GM12878 (cell line): ENCODE measurements around the gene PNMA8B. TPM values are rescaled to one million over a fixed set of nuclear protein-coding genes. Genes with fewer than 3 reads are reported as not detected.
"Not testable (repeated sequence)": the region's sequence is repeated elsewhere in the genome, so short reads cannot be mapped to it uniquely, and the experiment has no call there.

Experiments used
- ATAC-seq: fragments of 200-7000 bp; cut with Tn5 transposase; 3 replicates; pipeline ENCODE4 v1.9.1; 2020; ENCODE audit warnings: mild to moderate bottlenecking, moderate library complexity
- BruUV-seq: library from RNA; stranded (reverse); fragments of 400-500 nt; replicated peaks from 2 replicates; lab custom pipeline; 2021; lab: Mats Ljungman, UMichigan
- CTCF ChIA-PET: fragments of 300-600 bp; sonication (Branson Sonifier 250); formaldehyde crosslinking; extraction: SDS; loops from one replicate; lab custom pipeline; 2021; ENCODE audit warnings: inconsistent platforms; lab: Yijun Ruan, JAX
- POLR2A ChIA-PET: fragments of 350-600 bp; formaldehyde crosslinking; extraction: SDS; loops from one replicate; lab custom pipeline; 2021; ENCODE audit warnings: inconsistent platforms; lab: Charles Lee
- RAD21 ChIA-PET: fragments of 300-600 bp; sonication (Branson Sonifier 250); formaldehyde crosslinking; loops from one replicate; lab custom pipeline; 2023; ENCODE audit warnings: antibody characterized with exemption; ENCODE audit not compliant: unreplicated experiment; lab: Charles Lee
- SMC1A ChIA-PET: fragments of 300-600 bp; sonication (Branson Sonifier 250); formaldehyde crosslinking; loops from one replicate; lab custom pipeline; 2023; ENCODE audit not compliant: unreplicated experiment, uncharacterized antibody; lab: Charles Lee
- DNase-seq: peaks from one replicate; pipeline ENCODE4 v3.0.0-alpha.2; 2011; ENCODE audit warnings: low read depth, low spot score
- FAIRE-seq: peaks from 3 replicates; lab custom pipeline; 2011; peaks lifted over from hg19 to GRCh38; lab: Jason Lieb, UNC
- H2AFZ ChIP-seq: 2 replicates; pipeline ENCODE4 v1.6.0; 2011; ENCODE audit warnings: low read depth, low read length, control low read depth; ENCODE audit not compliant: control insufficient read depth
- H3K27ac ChIP-seq: 2 replicates; pipeline ENCODE4 v1.5.1; 2011; ENCODE audit warnings: control low read depth; ENCODE audit not compliant: control insufficient read depth, insufficient read depth
- H3K27me3 ChIP-seq, 2 experiments: replicated peaks in 1 of 2; 2 replicates each; pipeline versions ENCODE4 v1.6.0 to v1.6.1; 2011; ENCODE audit warnings: low read length in 1 of 2; ENCODE audit not compliant: control insufficient read depth in 2 of 2, insufficient read depth in 2 of 2
- H3K36me3 ChIP-seq, 2 experiments: 2 replicates each; pipeline ENCODE4 v1.5.1; 2011; ENCODE audit warnings: low read length in 1 of 2; ENCODE audit not compliant: control insufficient read depth in 2 of 2, insufficient read depth in 2 of 2
- H3K4me1 ChIP-seq: 2 replicates; pipeline ENCODE4 v1.6.1; 2011; ENCODE audit warnings: mild to moderate bottlenecking, low read length, moderate library complexity, mixed read lengths; ENCODE audit not compliant: control insufficient read depth, insufficient read depth
- H3K4me2 ChIP-seq: 2 replicates; pipeline ENCODE4 v1.6.0; 2011; ENCODE audit warnings: control low read depth; ENCODE audit not compliant: control insufficient read depth, insufficient read depth
- H3K4me3 ChIP-seq: fragments of 200-600 bp; sonication (generic); 2 replicates; pipeline ENCODE4 v1.5.1; 2016
- H3K79me2 ChIP-seq: 2 replicates; pipeline ENCODE4 v1.6.0; 2011; ENCODE audit warnings: low read length; ENCODE audit not compliant: control insufficient read depth, insufficient read depth
- H3K9ac ChIP-seq: 2 replicates; pipeline ENCODE4 v1.8.0; 2011; ENCODE audit warnings: low read length, control low read depth, mixed read lengths; ENCODE audit not compliant: control insufficient read depth, insufficient read depth
- H3K9me3 ChIP-seq: replicated peaks from 3 replicates; pipeline ENCODE4 v1.5.1; 2011; ENCODE audit warnings: mild to moderate bottlenecking, low read length; ENCODE audit not compliant: control insufficient read depth, insufficient read depth
- H4K20me1 ChIP-seq: 2 replicates; pipeline ENCODE4 v1.6.0; 2011; ENCODE audit not compliant: control insufficient read depth, insufficient read depth
- BHLHE40 ChIP-seq, 2 experiments: fragments of 450-650 bp in 1 of 2; IDR thresholded peaks; 2 replicates each; pipeline ENCODE4 v1.6.1; 2011 to 2017; ENCODE audit warnings: low read depth in 2 of 2, borderline replicate concordance in 1 of 2, improper control_type of control experiment in 1 of 2, low read length in 1 of 2, mild to moderate bottlenecking in 1 of 2
- ESRRA ChIP-seq: IDR thresholded peaks from 2 replicates; pipeline ENCODE4 v1.6.1; 2012; ENCODE audit warnings: mild to moderate bottlenecking, low read length, improper control_type of control experiment
- RUNX3 ChIP-seq: IDR thresholded peaks from 2 replicates; pipeline ENCODE4 v1.6.1; 2012; ENCODE audit warnings: low read length, inconsistent platforms
- SPI1 ChIP-seq: IDR thresholded peaks from 2 replicates; pipeline ENCODE4 v1.6.1; 2011; ENCODE audit warnings: low read depth, mild to moderate bottlenecking, low read length, moderate library complexity, borderline replicate concordance; ENCODE audit not compliant: insufficient read depth
- YY1 ChIP-seq: IDR thresholded peaks from 2 replicates; pipeline ENCODE4 v1.6.1; 2011; ENCODE audit warnings: low read depth, mild to moderate bottlenecking, low read length
- WGBS: methylation state at CpG from one replicate; pipeline ENCODE4 v1.1.6; 2016; ENCODE audit warnings: low lambda C conversion rate; ENCODE audit not compliant: insufficient replicate concordance, insufficient coverage; ENCODE audit errors: missing lambda C conversion rate; 5-methylcytosine and 5-hydroxymethylcytosine counted together
- in situ Hi-C: fragments of 300-500 bp; cut with MboI; formaldehyde crosslinking; loops from 9 replicates; pipeline ENCODE4 v1.14.3; 2018; ENCODE audit warnings: mixed read lengths
- intact Hi-C: fragments of 100-400 bp; cut with micrococcal nuclease; formaldehyde crosslinking; loops from one replicate; pipeline ENCODE4 v1.14.2; 2022; ENCODE audit not compliant: unreplicated experiment
- polyA plus RNA-seq, 11 experiments: library from polyadenylated mRNA; depleted of rRNA in 4 of 11; unstranded in 6 of 11; stranded (reverse) in 5 of 11; fragments of >200 nt; fragmentation: Nextera tagmentation in 4 of 11; fragmentation: Illumina TruSeq in 1 of 11; extraction: Ambion mirVana in 4 of 11; extraction: Trizol in 1 of 11; gene quantifications; 1 replicate in 1 of 11; 2 replicates in 10 of 11; pipeline versions ENCODE4 v1.2.1 to v1.2.3, GENCODE V29; 2011 to 2016; ENCODE audit warnings: inconsistent platforms in 2 of 11, missing spikeins in 2 of 11, low read depth in 1 of 11
- total RNA-seq, 4 experiments: library from RNA; depleted of rRNA in 3 of 4; stranded (reverse); fragments of >200 nt in 3 of 4; fragmentation: Illumina TruSeq in 1 of 4; extraction: Trizol in 1 of 4; gene quantifications; 2 replicates each; pipeline versions ENCODE4 v1.2.1 to v1.2.3, GENCODE V29; 2013 to 2021
- TF ChIP-seq, protein P1 (sequence below): fragments of 450-650 bp; formaldehyde crosslinking; IDR thresholded peaks from 2 replicates; pipeline ENCODE4 v1.4.0; 2022; ENCODE audit warnings: mild to moderate bottlenecking, moderate library complexity
- TF ChIP-seq, protein P2 (sequence below), 3 experiments: IDR thresholded peaks in 2 of 3; conservative IDR thresholded peaks in 1 of 3; 2 replicates each; pipeline ENCODE4 v1.5.1; 2011; ENCODE audit warnings: low read depth in 3 of 3, low read length in 3 of 3, mild to moderate bottlenecking in 3 of 3, control low read depth in 2 of 3, moderate library complexity in 2 of 3, inconsistent platforms in 1 of 3, mixed read lengths in 1 of 3; ENCODE audit not compliant: control insufficient read depth in 2 of 3, insufficient read depth in 1 of 3; ENCODE audit errors: extremely low read depth in 1 of 3

Gene PNMA8B
- total and polyA plus RNA-seq, 10 of the 15 experiments (the other 5 are each of a cell fraction or from before 2014, with no cell fraction given), result 0.01 TPM; not detected in 9

DNA sequence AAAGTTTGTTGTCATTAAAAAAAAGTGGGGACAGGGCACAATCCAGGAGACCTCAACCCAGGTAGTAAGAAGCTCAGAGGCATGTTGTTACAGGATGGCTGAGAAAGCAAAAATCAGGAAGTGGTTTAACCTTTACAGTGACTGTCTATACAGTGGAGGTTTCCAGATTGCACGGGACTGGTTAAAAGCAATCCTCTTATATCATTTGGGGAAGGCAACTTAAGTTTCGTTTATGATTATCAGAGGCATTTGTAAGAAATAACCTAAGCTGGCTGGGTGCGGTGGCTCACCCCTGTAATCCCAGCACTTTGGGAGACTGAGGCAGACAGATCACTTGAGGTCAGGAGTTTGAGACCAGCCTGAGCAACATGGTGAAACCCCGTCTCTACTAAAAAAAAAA, 27.3 kb upstream of the PNMA8B start:
- CTCF ChIA-PET, result interaction anchor here (1.9 to 2.6 kb wide), 4 partner anchors 9 to 231 kb away, joined by 7 to 14 read pairs (median 8); no protein-coding TSS in a partner anchor
- intact Hi-C loops, H3K9me3 ChIP-seq, H3K36me3 ChIP-seq, in situ Hi-C loops, FAIRE-seq, H3K9ac ChIP-seq, H3K79me2 ChIP-seq, H4K20me1 ChIP-seq, H3K4me3 ChIP-seq, H3K27me3 ChIP-seq, BruUV-seq, SMC1A ChIA-PET: not testable (repeated sequence)
- TF ChIP-seq RUNX3 (peak; percentile 55), SPI1 (peak; percentile 84), BHLHE40 (IDR thresholded peaks at IDR 0.05; ENCODE audit: borderline replicate concordance in 1 of 2, low read depth in 2 of 2, low read length in 1 of 2) (peak; percentile 69 to 74; a peak in 2 of 4 replicates)
- peak overlapping the region; percentile 33; the same call in 1 of the 2 replicates for H3K4me2 ChIP-seq
- POLR2A ChIA-PET, result interaction anchor here (0.5 kb wide), 1 partner anchor 1066 kb away, joined by 11 read pairs; no protein-coding TSS in a partner anchor
- H3K27ac ChIP-seq, result peak overlapping the region; percentile 37; the same call in 1 of the 2 replicates
- peak; percentile 38 for DNase-seq
- ATAC-seq, result peak; percentile 81
- 14% methylated on average over 4 of the region's 4 CpGs for WGBS
- H3K4me1 ChIP-seq, result peaks cover 12% of the 10 kb centered on the region
- H2AFZ ChIP-seq, result peak overlapping the region; percentile 25
- RAD21 ChIA-PET, result interaction anchor here (1.1 kb wide), 1 partner anchor 21 kb away, joined by 3 read pairs; no protein-coding TSS in a partner anchor

DNA sequence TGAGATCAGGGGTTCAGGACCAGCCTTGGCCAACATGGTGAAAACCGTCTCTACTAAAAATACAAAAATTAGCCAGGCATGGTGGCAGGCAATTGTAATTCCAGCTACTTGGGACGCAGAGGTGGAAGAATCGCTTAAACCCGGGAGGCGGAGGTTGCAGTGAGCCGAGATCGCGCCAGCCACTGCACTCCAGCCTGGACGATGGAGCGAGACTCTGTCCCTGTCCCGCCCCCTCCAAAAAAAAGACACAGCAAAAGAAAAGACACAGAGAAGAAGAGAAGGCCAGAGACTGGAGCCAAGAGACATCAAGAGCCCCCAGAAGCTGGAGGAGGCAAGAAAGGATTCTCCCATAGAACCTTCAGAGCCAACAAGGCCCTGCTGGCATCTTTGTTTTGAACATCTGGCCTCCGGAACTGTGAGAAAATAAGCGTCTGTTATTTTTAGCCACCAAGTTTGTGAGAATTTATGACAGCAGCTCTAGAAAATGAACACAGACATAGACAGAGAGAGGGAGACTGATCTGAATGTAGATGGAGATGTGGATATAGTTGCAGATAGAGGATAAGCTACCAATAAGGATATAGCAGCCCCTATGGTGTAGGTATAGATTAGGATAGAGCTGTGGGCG, 25.7 kb upstream of the PNMA8B start:
- Histone ChIP-seq H2AFZ (no peak overlapping the region), H3K36me3 (no peaks in the 10 kb centered on the region), H3K4me2 (no peak overlapping the region), H3K9ac (no peak overlapping the region), H4K20me1 (no peaks in the 10 kb centered on the region), H3K9me3 (peaks cover 4% of the 10 kb centered on the region; the same call in 2 of the 3 replicates), H3K27ac (no peak overlapping the region), H3K79me2 (no peaks in the 10 kb centered on the region), H3K4me1 (peaks cover 12% of the 10 kb centered on the region), H3K4me3 (no peak overlapping the region), H3K27me3 (no peaks in the 10 kb centered on the region)
- ChIA-PET RAD21 (no interaction called here), CTCF (interaction anchor here (1.9 to 2.6 kb wide), 4 partner anchors 7 to 233 kb away, joined by 7 to 14 read pairs (median 8); no protein-coding TSS in a partner anchor), POLR2A (no interaction called here), SMC1A (interaction anchor here (1.0 to 1.2 kb wide), 2 partner anchors 11 to 229 kb away, joined by 3 read pairs; no protein-coding TSS in a partner anchor)
- ATAC-seq, result no peak
- 82% methylated on average over 14 of the region's 14 CpGs for WGBS
- no peak for DNase-seq
- TF ChIP-seq, protein P1, sequence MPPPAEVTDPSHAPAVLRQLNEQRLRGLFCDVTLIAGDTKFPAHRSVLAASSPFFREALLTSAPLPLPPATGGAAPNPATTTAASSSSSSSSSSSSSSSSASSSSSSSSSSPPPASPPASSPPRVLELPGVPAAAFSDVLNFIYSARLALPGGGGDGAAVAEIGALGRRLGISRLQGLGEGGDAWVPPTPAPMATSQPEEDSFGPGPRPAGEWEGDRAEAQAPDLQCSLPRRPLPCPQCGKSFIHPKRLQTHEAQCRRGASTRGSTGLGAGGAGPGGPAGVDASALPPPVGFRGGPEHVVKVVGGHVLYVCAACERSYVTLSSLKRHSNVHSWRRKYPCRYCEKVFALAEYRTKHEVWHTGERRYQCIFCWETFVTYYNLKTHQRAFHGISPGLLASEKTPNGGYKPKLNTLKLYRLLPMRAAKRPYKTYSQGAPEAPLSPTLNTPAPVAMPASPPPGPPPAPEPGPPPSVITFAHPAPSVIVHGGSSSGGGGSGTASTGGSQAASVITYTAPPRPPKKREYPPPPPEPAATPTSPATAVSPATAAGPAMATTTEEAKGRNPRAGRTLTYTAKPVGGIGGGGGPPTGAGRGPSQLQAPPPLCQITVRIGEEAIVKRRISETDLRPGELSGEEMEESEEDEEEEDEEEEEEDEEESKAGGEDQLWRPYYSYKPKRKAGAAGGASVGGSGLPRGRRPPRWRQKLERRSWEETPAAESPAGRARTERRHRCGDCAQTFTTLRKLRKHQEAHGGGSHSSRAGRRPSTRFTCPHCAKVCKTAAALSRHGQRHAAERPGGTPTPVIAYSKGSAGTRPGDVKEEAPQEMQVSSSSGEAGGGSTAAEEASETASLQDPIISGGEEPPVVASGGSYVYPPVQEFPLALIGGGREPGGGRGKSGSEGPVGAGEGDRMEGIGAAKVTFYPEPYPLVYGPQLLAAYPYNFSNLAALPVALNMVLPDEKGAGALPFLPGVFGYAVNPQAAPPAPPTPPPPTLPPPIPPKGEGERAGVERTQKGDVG, result no peak
- no peak for TF ChIP-seq YY1
- no peak for TF ChIP-seq ESRRA
- TF ChIP-seq, protein P2, sequence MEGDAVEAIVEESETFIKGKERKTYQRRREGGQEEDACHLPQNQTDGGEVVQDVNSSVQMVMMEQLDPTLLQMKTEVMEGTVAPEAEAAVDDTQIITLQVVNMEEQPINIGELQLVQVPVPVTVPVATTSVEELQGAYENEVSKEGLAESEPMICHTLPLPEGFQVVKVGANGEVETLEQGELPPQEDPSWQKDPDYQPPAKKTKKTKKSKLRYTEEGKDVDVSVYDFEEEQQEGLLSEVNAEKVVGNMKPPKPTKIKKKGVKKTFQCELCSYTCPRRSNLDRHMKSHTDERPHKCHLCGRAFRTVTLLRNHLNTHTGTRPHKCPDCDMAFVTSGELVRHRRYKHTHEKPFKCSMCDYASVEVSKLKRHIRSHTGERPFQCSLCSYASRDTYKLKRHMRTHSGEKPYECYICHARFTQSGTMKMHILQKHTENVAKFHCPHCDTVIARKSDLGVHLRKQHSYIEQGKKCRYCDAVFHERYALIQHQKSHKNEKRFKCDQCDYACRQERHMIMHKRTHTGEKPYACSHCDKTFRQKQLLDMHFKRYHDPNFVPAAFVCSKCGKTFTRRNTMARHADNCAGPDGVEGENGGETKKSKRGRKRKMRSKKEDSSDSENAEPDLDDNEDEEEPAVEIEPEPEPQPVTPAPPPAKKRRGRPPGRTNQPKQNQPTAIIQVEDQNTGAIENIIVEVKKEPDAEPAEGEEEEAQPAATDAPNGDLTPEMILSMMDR (IDR thresholded peaks at IDR 0.05 in 2 of 3, conservative IDR thresholded peaks at IDR 0.05 in 1 of 3; ENCODE audit: control insufficient read depth in 2 of 3, extremely low read depth in 1 of 3, insufficient read depth in 1 of 3, low read depth in 3 of 3, low read length in 3 of 3), result no peak
- in situ Hi-C loops (no loop called here), intact Hi-C loops (no loop called here)
- BruUV-seq, result no TSS peak
- no peak for FAIRE-seq
